ENCODE measurements around the gene FNDC1.
"Not testable (repeated sequence)": the region's sequence is repeated elsewhere in the genome, so short reads cannot be mapped to it uniquely, and the experiment has no call there.

FNDC1 gene

GRCh38 chr6:159169193-159169555 lies at the start of gene FNDC1:
TSS of gene FNDC1 (plus strand) at chr6:159169400. CDS start at chr6:159169597, 197 bp downstream.
- DNase-seq (ENCODE audit: low read depth in 2 of 2): peak in 1 of 2 experiments; percentile 60

GRCh38 chr6:159119791-159120190 lies 49.4 kb upstream of the FNDC1 start:
- DNase-seq (ENCODE audit: low read depth in 2 of 2): no peak

GRCh38 chr6:159121486-159121885 lies 47.7 kb upstream of the FNDC1 start:
- no peak for DNase-seq (ENCODE audit: low read depth in 2 of 2)

GRCh38 chr6:159122453-159122852 lies 46.7 kb upstream of the FNDC1 start:
- no peak for DNase-seq (ENCODE audit: low read depth in 2 of 2)

- not testable (repeated sequence) for DNase-seq (ENCODE audit: low read depth in 2 of 2)
These were observed 45.4 kb upstream of the FNDC1 start for GRCh38 chr6:159123831-159124230.

GRCh38 chr6:159125014-159125609 lies 44.1 kb upstream of the FNDC1 start:
- DNase-seq (ENCODE audit: low read depth in 2 of 2): no peak

- no peak for DNase-seq (ENCODE audit: low read depth in 2 of 2)
These were observed 43.2 kb upstream of the FNDC1 start for GRCh38 chr6:159125951-159126352.

- no peak for DNase-seq (ENCODE audit: low read depth in 2 of 2)
These were observed 42.6 kb upstream of the FNDC1 start for GRCh38 chr6:159126590-159126989.

GRCh38 chr6:159127701-159128100 lies 41.5 kb upstream of the FNDC1 start:
- DNase-seq (ENCODE audit: low read depth in 2 of 2): no peak

GRCh38 chr6:159128978-159129377 lies 40.2 kb upstream of the FNDC1 start:
- no peak for DNase-seq (ENCODE audit: low read depth in 2 of 2)

- DNase-seq (ENCODE audit: low read depth in 2 of 2): no peak
These were observed 38.4 kb upstream of the FNDC1 start for GRCh38 chr6:159130846-159131245.

GRCh38 chr6:159131709-159132108 lies 37.5 kb upstream of the FNDC1 start:
- DNase-seq (ENCODE audit: low read depth in 2 of 2): no peak

GRCh38 chr6:159132664-159133063 lies 36.5 kb upstream of the FNDC1 start:
- DNase-seq (ENCODE audit: low read depth in 2 of 2): no peak

GRCh38 chr6:159134701-159135364 lies 34.4 kb upstream of the FNDC1 start:
- peak; percentile 51 to 78 for DNase-seq (ENCODE audit: low read depth in 2 of 2)

GRCh38 chr6:159137676-159138075 lies 31.5 kb upstream of the FNDC1 start:
- no peak for DNase-seq (ENCODE audit: low read depth in 2 of 2)

GRCh38 chr6:159142531-159142930 lies 26.7 kb upstream of the FNDC1 start:
- DNase-seq (ENCODE audit: low read depth in 2 of 2): no peak

- DNase-seq (ENCODE audit: low read depth in 2 of 2): no peak
These were observed 20.6 kb upstream of the FNDC1 start for GRCh38 chr6:159148641-159149040.

GRCh38 chr6:159149641-159150040 lies 19.6 kb upstream of the FNDC1 start:
- no peak for DNase-seq (ENCODE audit: low read depth in 2 of 2)

GRCh38 chr6:159151266-159151855 lies 17.8 kb upstream of the FNDC1 start:
- peak in 1 of 2 experiments; percentile 39 for DNase-seq (ENCODE audit: low read depth in 2 of 2)

GRCh38 chr6:159152041-159152440 lies 17.2 kb upstream of the FNDC1 start:
- no peak for DNase-seq (ENCODE audit: low read depth in 2 of 2)

GRCh38 chr6:159152782-159153181 lies 16.4 kb upstream of the FNDC1 start:
- no peak for DNase-seq (ENCODE audit: low read depth in 2 of 2)

- DNase-seq (ENCODE audit: low read depth in 2 of 2): no peak
These were observed 13.5 kb upstream of the FNDC1 start for GRCh38 chr6:159155679-159156078.

GRCh38 chr6:159156089-159156488 lies 13.1 kb upstream of the FNDC1 start:
- no peak for DNase-seq (ENCODE audit: low read depth in 2 of 2)
